Measurements from ENCODE around the gene THADA. TPM values are rescaled to one million over a fixed set of nuclear protein-coding genes. Genes with fewer than 3 reads are reported as not detected.

THADA gene
- total RNA-seq, 1 experiment from 2014 or later = 23.7 TPM

- Histone ChIP-seq H3K27me3 (ENCODE audit: control insufficient read depth, insufficient read depth, low read length) (no peaks in the 10 kb centered on the region), H3K4me3 (ENCODE audit: insufficient read depth, low read depth, low read length) (no peak overlapping the region), H3K36me3 (replicated peaks; ENCODE audit: control insufficient read depth, insufficient read depth, low read length) (no peaks in the 10 kb centered on the region)
- no peak for DNase-seq
Observed at GRCh38 chr2:43426305-43427031, 169.4 kb downstream of the THADA start.

GRCh38 chr2:43425659-43426058 lies 170.2 kb downstream of the THADA start:
- H3K36me3 ChIP-seq (replicated peaks; ENCODE audit: control insufficient read depth, insufficient read depth, low read length) = no peaks in the 10 kb centered on the region
- H3K4me3 ChIP-seq (ENCODE audit: insufficient read depth, low read depth, low read length) = no peak overlapping the region
- no peaks in the 10 kb centered on the region for H3K27me3 ChIP-seq (ENCODE audit: control insufficient read depth, insufficient read depth, low read length)
- no peak for DNase-seq

GRCh38 chr2:43424262-43425207 lies 171.3 kb downstream of the THADA start:
- Histone ChIP-seq H3K4me3 (ENCODE audit: insufficient read depth, low read depth, low read length) (no peak overlapping the region), H3K27me3 (ENCODE audit: control insufficient read depth, insufficient read depth, low read length) (no peaks in the 10 kb centered on the region), H3K36me3 (replicated peaks; ENCODE audit: control insufficient read depth, insufficient read depth, low read length) (no peaks in the 10 kb centered on the region)
- DNase-seq = no peak

GRCh38 chr2:43423941-43424261 lies 171.9 kb downstream of the THADA start:
- no peak overlapping the region for H3K4me3 ChIP-seq (ENCODE audit: insufficient read depth, low read depth, low read length)
- DNase-seq = no peak
- no peaks in the 10 kb centered on the region for H3K27me3 ChIP-seq (ENCODE audit: control insufficient read depth, insufficient read depth, low read length)
- no peaks in the 10 kb centered on the region for H3K36me3 ChIP-seq (replicated peaks; ENCODE audit: control insufficient read depth, insufficient read depth, low read length)

GRCh38 chr2:43421194-43421593 lies 174.6 kb downstream of the THADA start:
- no peak for DNase-seq
- H3K4me3 ChIP-seq (ENCODE audit: insufficient read depth, low read depth, low read length) = no peak overlapping the region
- no peaks in the 10 kb centered on the region for H3K27me3 ChIP-seq (ENCODE audit: control insufficient read depth, insufficient read depth, low read length)
- no peaks in the 10 kb centered on the region for H3K36me3 ChIP-seq (replicated peaks; ENCODE audit: control insufficient read depth, insufficient read depth, low read length)

GRCh38 chr2:43420389-43420801 lies 175.4 kb downstream of the THADA start:
- no peaks in the 10 kb centered on the region for H3K27me3 ChIP-seq (ENCODE audit: control insufficient read depth, insufficient read depth, low read length)
- no peaks in the 10 kb centered on the region for H3K36me3 ChIP-seq (replicated peaks; ENCODE audit: control insufficient read depth, insufficient read depth, low read length)
- no peak overlapping the region for H3K4me3 ChIP-seq (ENCODE audit: insufficient read depth, low read depth, low read length)
- DNase-seq = no peak

GRCh38 chr2:43419876-43420275 lies 176.0 kb downstream of the THADA start:
- H3K36me3 ChIP-seq (replicated peaks; ENCODE audit: control insufficient read depth, insufficient read depth, low read length) = no peaks in the 10 kb centered on the region
- H3K27me3 ChIP-seq (ENCODE audit: control insufficient read depth, insufficient read depth, low read length) = no peaks in the 10 kb centered on the region
- DNase-seq = no peak

GRCh38 chr2:43419243-43419642 lies 176.6 kb downstream of the THADA start:
- no peaks in the 10 kb centered on the region for H3K36me3 ChIP-seq (replicated peaks; ENCODE audit: control insufficient read depth, insufficient read depth, low read length)
- no peaks in the 10 kb centered on the region for H3K27me3 ChIP-seq (ENCODE audit: control insufficient read depth, insufficient read depth, low read length)
- DNase-seq = no peak
- no peak overlapping the region for H3K4me3 ChIP-seq (ENCODE audit: insufficient read depth, low read depth, low read length)

More at GRCh38 chr2:43419876-43420275, 176.0 kb downstream of the THADA start:
- no peak overlapping the region for H3K4me3 ChIP-seq (ENCODE audit: insufficient read depth, low read depth, low read length)

GRCh38 chr2:43418680-43419079 lies 177.2 kb downstream of the THADA start:
- Histone ChIP-seq H3K4me3 (ENCODE audit: insufficient read depth, low read depth, low read length) (no peak overlapping the region), H3K27me3 (ENCODE audit: control insufficient read depth, insufficient read depth, low read length) (no peaks in the 10 kb centered on the region), H3K36me3 (replicated peaks; ENCODE audit: control insufficient read depth, insufficient read depth, low read length) (no peaks in the 10 kb centered on the region)
- no peak for DNase-seq

- no peaks in the 10 kb centered on the region for H3K36me3 ChIP-seq (replicated peaks; ENCODE audit: control insufficient read depth, insufficient read depth, low read length)
- DNase-seq = no peak
- no peaks in the 10 kb centered on the region for H3K27me3 ChIP-seq (ENCODE audit: control insufficient read depth, insufficient read depth, low read length)
- no peak overlapping the region for H3K4me3 ChIP-seq (ENCODE audit: insufficient read depth, low read depth, low read length)
Observed at GRCh38 chr2:43417300-43417699, 178.5 kb downstream of the THADA start.

GRCh38 chr2:43415592-43415991 lies 180.2 kb downstream of the THADA start:
- Histone ChIP-seq H3K4me3 (ENCODE audit: insufficient read depth, low read depth, low read length) (no peak overlapping the region), H3K27me3 (ENCODE audit: control insufficient read depth, insufficient read depth, low read length) (no peaks in the 10 kb centered on the region)
- no peak for DNase-seq

GRCh38 chr2:43414586-43415135 lies 181.2 kb downstream of the THADA start:
- DNase-seq = no peak
- Histone ChIP-seq H3K36me3 (replicated peaks; ENCODE audit: control insufficient read depth, insufficient read depth, low read length) (no peaks in the 10 kb centered on the region), H3K4me3 (ENCODE audit: insufficient read depth, low read depth, low read length) (no peak overlapping the region), H3K27me3 (ENCODE audit: control insufficient read depth, insufficient read depth, low read length) (no peaks in the 10 kb centered on the region)

More at GRCh38 chr2:43415592-43415991, 180.2 kb downstream of the THADA start:
- no peaks in the 10 kb centered on the region for H3K36me3 ChIP-seq (replicated peaks; ENCODE audit: control insufficient read depth, insufficient read depth, low read length)

GRCh38 chr2:43414033-43414432 lies 181.8 kb downstream of the THADA start:
- Histone ChIP-seq H3K36me3 (replicated peaks; ENCODE audit: control insufficient read depth, insufficient read depth, low read length) (no peaks in the 10 kb centered on the region), H3K27me3 (ENCODE audit: control insufficient read depth, insufficient read depth, low read length) (no peaks in the 10 kb centered on the region), H3K4me3 (ENCODE audit: insufficient read depth, low read depth, low read length) (no peak overlapping the region)
- DNase-seq = no peak

- no peak for DNase-seq
- Histone ChIP-seq H3K36me3 (replicated peaks; ENCODE audit: control insufficient read depth, insufficient read depth, low read length) (no peaks in the 10 kb centered on the region), H3K27me3 (ENCODE audit: control insufficient read depth, insufficient read depth, low read length) (no peaks in the 10 kb centered on the region), H3K4me3 (ENCODE audit: insufficient read depth, low read depth, low read length) (no peak overlapping the region)
Observed at GRCh38 chr2:43412114-43412753, 183.6 kb downstream of the THADA start.

All from H7 (cell line).